Muscle of arm (tissue), 12 donors: Measurements from ENCODE around the gene FRMD5. TPM values are rescaled to one million over a fixed set of nuclear protein-coding genes. Genes with fewer than 3 reads are reported as not detected.

Experiments used
- DNase-seq: peaks from one replicate; pipeline ENCODE4 v3.0.0-alpha.2; 2013
- polyA plus RNA-seq, 12 donors: library from polyadenylated mRNA; unstranded; fragments of 120-200 nt; gene quantifications; one replicate each; pipeline ENCODE4 v1.2.1, GENCODE V29; 2013; ENCODE audit not compliant: insufficient read length in 12 of 12

Gene FRMD5
- polyA plus RNA-seq, 12 donors = 0.22 to 2.0 (median 0.57) TPM; not detected in 1

DNA sequence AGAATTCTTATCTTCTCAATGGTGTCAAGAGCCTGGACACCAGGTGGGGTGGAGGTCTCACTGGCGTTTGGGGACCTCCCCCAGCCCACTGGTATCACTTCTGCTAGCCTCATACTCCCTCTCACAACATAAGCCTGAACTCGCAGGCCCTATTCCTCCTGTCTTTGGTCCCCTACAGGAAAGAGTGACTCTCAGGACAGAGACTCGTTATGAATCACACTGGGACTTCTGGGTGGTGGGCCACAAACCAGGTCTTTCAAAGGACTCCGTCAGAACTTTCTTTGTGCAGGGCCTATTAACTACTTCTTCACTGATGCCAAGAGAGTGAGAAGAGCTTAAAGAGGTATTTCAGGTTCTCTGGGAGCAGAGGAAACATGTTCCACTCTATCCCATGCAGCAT, 267.9 kb downstream of the FRMD5 start:
- no peak for DNase-seq

DNA sequence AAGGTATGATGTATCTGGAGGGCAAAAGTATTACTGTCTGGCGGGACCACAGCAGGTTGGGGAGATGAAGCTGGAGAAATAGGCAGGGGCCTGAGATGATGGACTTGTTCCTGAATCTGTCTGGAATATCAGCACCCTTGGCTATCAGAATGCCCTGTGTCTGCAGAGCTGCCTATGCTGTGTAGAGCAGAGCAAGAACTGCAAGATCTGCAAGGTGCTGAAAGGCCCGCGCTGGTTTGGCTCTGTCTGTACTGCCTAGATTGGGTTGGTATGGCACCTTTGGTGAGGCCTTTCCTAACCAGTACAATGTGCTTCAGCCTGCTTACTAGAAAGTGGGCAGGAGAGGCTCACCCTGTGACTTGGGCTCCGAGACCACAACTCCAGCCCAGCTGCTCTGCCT, 271.5 kb downstream of the FRMD5 start:
- DNase-seq = no peak

DNA sequence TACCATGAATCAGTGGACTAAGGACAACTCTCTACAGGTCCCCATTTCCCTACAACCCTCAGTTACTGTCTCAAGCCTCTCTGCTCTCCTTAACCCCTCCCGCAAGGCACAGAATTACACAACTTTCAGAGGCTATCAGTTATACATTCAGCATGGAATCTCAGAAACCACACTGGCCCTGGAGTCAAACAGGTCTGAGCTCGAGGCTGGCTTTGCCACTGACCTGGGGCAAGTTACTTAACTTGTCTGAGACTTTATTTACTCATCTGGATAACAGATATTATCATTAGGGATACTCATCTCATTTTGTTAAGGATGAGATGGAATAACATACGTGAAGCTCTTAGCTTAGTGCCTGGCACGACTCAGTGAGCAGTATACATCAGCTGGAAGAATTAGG, 273.1 kb downstream of the FRMD5 start:
- DNase-seq = no peak

DNA sequence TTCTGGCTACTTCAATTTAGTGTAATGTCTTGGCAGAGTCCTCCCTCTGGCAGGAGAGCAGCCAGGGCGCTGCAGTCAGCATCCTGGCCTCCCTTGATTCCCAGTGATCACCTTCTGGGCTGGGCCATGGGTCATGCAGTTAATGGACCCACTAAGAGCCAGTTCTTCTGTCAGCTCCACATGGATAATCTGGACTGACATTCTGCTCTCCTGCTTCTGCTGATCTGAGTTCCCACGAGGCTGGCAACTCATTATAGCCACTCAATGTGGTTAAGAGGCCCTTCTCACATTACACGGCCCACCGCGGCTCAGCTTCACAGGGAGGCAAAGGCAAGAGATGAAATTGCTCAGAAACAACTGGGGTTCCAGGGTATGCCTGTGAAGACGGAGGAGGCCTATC, 274.3 kb downstream of the FRMD5 start:
- no peak for DNase-seq

DNA sequence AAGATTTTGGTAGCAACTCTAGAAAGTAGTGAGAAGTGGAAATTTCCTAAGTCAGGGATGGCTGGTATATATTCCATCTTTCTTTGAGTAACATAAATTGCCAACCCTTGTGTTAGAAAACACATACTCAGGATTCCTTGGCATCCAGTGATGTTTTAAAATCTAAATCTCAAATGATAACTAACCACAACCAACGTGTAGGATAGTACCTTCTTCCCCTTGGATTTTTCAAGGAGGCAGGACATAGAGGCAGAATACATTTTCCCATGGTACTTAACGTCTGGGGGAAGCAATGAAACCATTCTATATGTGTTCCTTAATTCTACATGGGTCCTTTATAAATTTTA, 274.8 kb downstream of the FRMD5 start:
- no peak for DNase-seq

DNA sequence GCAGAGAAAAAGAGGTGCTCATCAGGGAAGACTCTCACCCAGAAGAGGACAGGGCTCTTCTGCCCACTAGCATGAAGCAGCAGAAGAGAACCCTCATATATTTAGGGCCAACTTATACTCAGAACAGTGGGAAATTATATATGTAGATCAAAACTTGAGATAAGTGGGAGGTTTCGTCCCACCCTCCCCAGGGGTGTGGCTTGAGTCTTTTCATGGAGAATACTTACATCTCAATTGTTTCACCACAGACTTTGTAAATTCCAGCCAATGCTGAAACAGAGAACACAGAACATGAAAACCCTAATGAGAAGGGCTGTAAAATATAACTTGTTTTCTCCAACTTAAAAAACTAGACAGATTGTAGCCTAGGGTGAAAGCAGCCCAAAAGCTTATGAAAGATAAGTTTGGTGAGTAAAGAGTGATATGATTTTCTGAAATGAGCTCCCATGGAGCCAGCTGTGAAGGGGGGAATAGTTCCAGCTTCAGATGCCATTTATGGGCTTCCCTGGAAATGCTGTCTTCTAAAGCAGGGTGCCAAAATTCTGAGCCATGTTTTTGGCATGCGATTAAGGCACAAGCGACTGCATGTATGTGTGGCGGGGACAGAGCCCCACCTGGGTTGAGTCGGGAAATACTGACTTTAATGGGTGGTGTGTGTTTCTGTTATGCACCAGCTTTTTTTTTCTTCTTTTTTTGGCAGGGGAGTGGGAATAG, 275.4 kb downstream of the FRMD5 start:
- DNase-seq = no peak

DNA sequence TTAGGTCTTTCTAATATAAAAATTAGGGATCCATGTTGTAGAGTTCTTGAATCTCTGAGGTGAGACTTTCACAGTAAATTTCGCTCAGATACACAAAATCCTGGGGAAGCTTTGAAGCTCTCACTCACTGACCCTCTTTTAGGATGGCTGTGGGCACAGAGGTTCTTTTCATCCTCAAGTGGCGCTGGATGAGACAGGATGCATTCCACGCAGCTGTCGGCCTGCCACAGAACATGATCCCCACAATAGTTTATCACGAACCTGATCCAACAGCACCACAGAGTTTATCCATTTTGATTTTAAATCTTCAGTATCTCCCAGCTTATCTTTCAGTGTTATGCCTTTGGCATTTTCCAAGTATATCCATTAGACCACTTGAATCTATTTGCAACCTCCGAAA, 276.4 kb downstream of the FRMD5 start:
- no peak for DNase-seq

DNA sequence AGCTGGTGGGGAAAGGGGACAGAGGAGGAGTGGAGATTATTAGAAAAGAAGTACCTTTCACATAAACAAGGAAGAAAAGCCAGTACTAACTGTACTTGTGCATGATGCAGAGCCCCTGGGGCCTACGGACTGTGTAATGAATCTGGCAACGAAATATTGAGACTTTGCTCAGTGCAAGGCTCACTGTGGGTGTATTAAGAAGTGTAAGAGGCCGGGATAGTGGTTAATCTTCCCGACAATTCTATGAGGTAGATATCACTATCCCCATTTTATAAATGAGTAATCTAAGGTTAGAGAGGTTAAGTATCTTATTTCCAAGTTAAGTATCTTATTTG, 278.8 kb downstream of the FRMD5 start:
- DNase-seq = no peak

DNA sequence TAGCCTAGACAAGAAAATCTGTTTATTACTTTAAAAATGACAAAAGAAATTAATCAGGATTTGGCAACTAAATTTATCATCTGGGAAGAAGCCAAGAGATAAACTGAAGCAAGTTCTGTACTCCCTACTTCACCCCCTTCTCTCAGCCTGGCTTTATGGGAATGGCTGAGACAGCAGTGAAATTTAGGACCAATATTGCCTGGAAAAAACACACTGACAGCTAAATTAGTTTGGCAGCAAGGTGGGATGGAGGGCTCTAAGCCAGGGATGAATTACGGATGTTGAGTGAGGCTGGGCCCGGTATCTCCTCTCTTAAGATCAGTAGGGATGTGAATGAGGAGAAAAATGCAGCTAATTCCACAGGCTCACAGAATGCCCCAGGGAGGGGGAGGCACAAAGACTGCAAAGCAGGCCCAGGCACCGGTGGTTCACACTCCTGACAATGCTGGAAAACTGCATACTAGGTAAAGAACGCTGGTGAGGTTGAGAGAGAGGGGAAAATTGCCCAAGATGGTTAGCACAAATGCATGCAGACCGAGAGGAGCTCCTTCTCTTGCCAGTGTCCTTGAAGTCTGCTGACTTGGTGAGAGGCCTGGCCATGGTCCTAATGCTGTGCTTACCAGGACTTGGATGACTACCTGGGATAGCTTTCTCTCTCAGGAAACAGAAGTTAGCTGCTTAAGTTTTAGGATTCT, 279.3 kb downstream of the FRMD5 start:
- DNase-seq = no peak

DNA sequence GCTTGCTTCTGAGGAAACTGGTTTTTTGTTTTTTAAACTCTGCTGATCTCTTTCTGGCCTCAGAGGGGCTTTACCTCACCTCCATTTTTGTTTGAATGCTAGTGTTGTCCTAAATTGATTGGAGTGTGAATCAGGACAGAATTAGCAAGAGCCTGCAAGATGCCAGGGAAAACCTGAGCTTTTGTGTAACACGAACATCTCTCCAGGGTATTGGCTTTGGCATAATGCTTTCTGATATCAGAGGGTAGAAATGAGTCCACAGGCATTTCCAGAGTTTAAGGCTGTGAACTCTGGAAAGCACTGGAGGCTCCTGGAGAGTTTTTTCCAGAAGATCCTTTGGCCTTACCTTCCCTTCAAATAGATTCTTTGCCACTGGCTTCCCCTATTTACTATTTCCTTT, 281.1 kb downstream of the FRMD5 start:
- no peak for DNase-seq

DNA sequence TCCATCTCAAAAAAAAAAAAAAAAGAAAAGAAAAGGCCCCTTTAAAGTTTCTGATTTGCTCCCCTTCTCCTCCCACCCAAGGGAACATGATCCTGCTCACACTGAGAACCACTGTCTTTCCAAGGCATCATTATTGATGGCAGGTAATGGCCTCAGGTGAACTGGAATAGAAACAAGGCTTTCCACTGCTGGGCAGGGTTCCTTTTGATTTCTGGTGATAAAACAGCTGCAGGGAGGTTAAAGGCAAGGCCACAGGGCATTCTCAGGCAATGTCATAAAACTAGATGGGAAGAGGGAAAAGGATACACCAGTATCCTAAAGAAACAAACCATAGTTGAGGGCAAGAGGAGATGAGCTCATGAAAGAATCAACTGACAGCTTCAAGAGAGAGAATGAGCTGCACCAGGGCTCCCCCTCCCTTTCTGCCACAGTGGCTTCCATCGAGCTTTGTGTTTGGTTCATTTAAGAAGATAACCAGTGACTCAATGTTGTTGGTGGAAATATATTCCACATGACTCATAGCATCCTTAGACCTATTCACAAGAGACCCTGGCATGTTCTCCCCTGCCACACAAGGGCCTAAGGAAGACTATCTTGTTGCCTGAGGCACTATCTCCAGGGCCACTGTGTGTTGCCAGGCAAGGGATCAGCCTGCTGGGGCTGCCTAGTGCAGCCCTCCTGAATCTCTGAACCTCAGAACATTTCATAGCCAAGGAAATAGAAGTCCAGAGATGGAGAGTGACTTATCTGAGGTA, 281.9 kb downstream of the FRMD5 start:
- DNase-seq = no peak

DNA sequence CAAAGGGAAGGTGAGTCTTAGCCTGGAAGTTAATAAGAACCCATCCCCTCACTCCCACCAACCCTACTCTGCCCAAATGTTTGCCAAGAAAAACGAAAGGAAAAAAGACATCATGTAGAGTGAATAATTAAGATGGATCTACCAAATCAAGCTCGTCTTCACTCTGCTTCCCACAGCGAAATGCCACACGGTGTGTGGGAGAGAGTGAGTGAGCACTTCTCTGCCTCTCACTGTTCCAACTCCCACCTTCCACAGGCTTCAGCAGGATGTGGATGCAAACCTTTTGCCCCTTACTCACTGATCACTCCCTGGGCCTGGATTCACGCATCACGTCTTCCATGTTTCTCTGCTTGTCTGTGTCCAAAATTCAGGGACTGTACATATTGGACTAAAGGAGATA, 282.9 kb downstream of the FRMD5 start:
- DNase-seq = no peak

DNA sequence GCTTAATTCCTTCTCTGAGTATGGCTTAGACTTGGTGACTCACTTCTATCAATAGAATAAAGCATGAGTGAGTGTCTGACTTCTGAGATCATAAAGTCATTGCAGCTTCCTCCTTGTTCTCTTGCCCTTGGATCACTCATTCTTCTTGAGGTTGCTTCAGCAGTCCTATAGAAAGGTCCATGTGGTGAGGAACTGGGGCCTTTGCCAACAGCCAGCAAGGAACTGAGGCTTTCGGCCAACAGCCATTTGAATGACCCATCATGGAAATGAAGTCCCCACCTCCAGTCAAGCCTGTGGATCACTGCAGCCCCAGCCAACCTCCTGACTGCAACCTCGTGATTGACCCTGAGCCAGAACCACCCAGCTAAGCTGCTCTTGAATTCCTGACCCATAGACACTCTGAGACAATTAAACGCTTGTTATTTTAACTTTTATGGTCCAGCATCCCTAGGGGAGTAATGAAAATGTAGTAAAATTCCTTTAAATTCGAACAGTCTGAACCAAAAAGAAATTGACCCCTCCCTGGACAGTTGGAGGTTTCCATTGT, 283.8 kb downstream of the FRMD5 start:
- DNase-seq = no peak

DNA sequence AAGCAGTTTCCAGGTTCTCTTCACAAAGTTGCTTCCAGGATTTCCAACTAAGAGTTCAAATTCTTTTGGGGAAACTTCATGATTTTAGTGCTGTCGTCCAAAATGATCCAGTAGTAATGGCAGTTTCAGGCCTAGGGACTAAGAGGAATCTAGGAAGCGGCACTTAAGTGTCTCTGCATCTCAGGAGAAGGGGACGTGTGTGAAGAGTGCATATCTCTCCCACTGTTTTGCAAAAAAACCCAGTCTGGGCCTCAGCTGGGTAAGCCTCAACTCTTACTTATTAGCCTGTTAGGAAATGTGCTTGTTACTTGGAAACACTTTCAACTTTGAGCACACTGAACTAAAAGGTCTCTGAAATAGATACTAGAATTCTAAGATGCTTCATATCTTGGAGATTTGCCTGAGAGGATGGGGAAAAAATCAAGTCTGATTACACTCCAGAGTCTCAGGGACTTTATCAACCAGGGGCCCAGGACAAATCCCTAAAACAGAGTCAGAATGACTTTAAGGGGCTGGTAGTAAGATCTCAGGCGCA, 286.5 kb downstream of the FRMD5 start:
- no peak for DNase-seq

DNA sequence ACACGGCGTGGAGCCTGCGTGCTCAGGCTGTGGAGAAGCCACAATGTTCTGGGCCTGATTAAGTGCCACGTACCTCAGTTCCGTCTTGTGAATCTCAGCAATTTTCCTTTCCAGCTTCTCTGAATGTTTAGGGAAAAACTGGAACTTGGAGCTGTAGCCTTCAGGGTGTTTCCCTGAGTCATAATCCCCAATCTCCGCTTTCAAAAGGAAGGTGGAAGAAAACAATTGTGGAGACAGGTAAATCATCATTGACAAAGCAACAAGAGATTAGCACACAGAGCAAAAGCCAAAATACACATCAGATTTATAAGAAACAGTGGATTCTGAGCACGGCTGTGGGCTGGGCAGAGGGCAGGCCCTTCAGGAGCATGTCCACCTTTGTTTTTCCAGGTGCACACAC, 289.3 kb downstream of the FRMD5 start:
- DNase-seq = no peak

DNA sequence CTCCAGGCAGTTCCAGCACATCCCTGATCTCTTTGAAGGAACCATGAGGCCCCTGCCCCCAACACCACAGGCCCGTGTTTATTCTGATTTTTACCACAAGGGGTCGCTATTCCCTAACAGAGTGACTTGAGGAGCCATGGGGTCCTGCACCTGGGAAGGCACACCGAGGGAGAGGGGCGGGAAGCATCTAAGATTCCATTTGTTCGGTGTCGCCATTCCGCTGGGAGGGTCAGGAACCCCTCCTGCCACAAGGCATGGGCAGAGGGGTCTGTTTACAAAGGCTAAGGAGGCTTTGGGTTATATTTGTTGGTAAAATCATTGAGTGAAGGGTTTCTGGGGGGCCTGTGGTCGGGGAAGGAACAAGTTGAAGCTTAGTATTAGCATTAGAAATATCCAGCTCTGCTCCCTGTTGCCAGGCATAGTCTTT, 291.2 kb downstream of the FRMD5 start:
- peak; percentile 61 for DNase-seq

DNA sequence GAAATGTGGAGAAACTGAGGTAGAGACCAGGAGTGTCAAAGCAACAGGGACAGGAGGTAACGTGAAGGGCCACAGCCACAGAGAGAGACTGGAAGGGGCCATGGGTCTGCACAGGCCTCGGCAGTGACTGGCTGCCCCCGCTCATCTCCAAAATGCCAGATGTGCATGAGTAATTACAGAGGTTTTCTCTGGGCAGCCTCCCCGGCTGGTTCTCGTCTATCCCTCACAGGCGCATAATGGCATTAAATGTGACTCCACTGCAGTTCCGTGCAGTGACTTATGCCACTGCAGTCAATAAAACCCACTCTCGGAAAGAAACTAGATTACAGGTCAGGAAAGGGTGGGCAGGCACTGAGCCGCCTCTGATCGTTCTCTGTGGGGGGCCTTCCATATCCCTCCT, 293.6 kb downstream of the FRMD5 start:
- DNase-seq = no peak

DNA sequence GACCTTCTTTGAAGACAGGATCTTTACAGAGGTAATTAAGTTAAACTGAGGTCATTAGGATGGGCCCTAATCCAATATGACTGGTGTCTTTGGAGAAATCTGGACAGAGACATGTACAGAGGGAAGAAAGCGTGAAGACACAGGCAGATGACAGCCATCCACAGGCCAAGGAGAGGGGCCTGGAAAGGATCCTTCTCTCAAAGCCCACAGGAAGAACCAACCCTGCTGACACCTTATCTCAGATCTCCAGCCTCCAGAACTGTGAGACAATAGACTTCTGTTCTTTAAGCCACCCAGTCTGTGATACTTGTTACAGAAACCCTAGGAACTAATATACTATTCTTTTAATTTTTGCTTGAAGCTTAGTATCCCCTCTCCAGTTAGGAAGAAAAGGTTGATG, 294.1 kb downstream of the FRMD5 start:
- DNase-seq = no peak

DNA sequence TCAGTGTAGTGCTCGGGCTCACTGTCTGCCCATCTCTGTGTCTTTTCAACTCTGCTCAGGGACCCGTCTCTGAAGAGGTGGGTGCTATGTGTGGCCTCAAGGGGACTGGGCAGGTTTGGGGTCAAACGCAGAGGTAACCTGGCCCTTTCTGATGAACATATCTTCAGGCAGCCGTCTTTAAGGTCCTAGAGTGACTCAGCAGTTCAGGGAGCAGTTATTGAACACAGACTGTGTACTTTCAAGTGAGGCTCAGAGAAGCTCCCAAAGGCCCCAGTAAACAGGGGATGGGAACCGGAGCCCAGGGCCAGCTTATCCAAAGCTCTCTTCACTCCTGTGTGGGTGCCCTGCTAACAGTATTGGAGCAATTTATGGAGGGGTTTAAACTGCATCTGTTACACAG, 295.1 kb downstream of the FRMD5 start:
- no peak for DNase-seq

DNA sequence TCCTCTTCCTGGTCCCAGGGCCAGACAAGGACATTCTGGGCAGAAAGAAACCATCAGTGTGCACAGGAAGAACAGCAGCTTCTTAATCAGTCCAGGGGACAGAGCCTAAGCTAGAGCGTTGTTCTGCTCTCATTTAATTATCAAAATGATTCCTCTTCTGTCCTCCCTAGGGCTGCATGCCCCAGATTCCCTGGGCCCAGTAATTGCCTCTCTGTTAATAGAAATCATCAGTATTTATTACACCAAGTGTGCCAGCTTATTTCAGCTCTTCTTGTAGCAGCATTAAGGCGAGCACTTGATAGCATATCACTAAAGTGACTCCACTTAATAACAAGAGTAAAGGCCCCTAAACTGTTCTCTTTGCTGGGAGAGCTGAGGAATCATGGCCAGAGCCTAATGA, 296.2 kb downstream of the FRMD5 start:
- no peak for DNase-seq

DNA sequence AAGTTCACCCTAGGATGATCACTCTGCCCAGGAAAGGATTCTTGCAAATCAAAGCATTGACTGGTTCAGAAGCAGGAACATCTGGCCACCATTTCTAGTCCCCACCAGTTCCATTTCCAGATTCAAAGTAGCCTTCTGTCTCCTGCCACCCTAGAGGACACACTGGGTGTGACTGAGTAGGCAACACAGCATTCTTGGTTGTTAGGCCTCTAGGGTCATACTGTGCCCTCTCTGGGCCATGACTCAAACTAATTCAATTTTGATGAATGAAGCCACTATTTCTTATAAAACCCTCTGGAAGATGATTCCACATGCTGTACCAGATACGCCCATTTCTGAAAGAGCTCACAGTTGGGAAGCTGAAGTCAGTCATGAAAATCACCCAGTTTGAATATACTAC, 298.5 kb downstream of the FRMD5 start:
- no peak for DNase-seq

DNA sequence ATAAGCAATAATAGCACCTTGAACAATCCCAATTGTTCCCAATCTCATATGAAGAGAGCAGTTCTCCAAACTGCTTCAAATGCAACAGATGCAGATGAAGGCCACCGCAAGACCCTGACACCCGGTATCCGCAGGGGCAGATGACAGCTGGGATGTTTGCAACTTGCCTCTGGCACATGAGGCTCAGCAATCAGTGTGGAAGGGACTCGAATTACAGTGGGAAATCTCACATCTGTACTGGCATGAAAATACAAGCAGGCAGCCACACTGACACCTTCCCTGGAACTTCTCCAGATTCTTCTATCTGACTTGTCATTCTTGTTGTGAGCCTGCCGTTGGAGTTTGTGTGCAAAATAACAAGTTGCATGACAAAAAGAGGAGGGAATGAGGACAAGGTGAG, 299.5 kb downstream of the FRMD5 start:
- DNase-seq = no peak

DNA sequence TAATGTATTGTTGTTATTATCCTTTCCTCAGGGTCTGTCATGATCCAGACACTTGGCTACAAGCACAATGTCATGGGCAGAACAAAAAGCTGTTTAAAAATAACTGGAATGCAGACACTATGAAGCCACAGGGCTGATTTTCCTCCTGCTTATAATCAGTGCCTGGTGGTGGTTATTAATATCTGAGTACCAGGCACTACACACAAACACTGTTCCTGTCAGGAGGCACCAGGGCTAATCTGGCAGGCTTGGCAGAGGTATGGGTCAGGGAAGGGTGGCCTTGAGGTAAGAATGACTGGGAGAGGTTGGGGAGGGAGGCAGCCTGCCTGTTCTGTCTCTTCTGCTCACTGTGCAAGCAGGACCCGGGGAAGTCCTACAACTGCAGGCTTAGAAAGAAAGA, 301.1 kb downstream of the FRMD5 start:
- no peak for DNase-seq
